ENCODE results near the gene SLC39A12.
"Not testable (repeated sequence)": the region's sequence is repeated elsewhere in the genome, so short reads cannot be mapped to it uniquely, and the experiment has no call there.

SLC39A12 gene

DNA sequence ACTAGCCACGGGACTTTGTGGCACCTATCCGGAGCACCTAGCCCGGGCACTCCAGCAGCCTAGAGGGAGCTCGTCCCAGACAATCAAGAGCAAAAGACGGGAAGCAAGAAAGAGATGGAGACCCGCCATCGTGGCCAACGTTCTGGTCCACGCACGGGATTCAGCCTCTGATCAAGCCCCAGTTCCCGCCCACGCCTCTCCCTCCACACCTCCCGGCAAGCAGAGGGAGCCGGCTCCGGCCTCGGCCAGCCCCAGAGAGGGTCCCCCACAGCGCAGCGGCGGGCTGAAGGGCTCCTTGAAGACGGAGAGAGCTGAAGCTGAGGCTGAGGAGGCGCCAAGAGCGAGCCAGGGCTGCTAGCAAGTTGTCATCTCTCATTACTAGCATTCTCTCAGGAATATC lies 992 bp upstream of the SLC39A12 start:
- Mint-ChIP-seq H3K4me3 (no peak overlapping the region), H3K4me1 (no peaks in the 10 kb centered on the region), H3K27ac (no peak overlapping the region), H3K36me3 (no peaks in the 10 kb centered on the region), H3K27me3 (peaks cover 2% of the 10 kb centered on the region), H3K9me3 (no peaks in the 10 kb centered on the region)

DNA sequence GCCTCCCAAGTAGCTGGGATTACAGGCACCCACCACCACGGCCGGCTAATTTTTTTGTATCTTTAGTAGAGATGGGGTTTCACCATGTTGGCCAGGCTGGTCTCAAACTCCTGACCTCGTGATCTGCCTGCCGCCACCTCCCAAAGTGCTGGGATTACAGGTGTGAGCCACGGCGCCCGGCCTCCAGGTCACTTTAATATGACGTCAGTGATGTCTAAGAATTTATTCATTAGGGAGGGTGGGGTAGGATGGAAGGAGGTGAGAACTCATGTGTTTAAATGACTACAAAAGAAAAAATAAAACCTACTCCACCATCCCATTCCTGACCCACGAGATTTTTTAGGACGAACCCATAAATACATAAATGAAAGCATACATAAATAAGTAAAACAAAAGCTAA lies 2.7 kb downstream of the SLC39A12 start:
- H3K4me3 Mint-ChIP-seq, H3K27me3 Mint-ChIP-seq, H3K4me1 Mint-ChIP-seq, H3K36me3 Mint-ChIP-seq, H3K27ac Mint-ChIP-seq, H3K9me3 Mint-ChIP-seq: not testable (repeated sequence)

DNA sequence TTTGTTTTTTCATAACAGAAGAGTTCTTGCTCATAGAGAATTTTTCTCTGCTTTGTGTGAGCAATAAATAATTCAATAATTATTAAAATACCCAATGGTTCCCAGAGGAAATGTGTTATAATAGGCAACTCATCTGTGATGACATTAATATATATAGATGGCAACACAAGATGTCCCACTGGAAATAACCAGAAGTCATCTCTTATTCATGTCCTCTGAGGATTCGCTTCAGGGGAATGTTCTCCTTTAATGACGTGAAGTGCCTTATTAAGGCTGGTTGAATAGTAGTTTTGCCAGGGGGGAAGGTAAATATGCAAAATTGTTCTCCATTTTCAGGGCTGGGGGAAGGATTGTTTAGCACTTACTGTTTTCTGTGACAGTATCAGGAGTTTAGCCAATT lies 3.1 kb downstream of the SLC39A12 start:
- H3K27ac Mint-ChIP-seq, result no peak overlapping the region
- no peaks in the 10 kb centered on the region for H3K36me3 Mint-ChIP-seq
- H3K4me1 Mint-ChIP-seq, result no peaks in the 10 kb centered on the region
- peaks cover 2% of the 10 kb centered on the region for H3K27me3 Mint-ChIP-seq
- H3K9me3 Mint-ChIP-seq, result no peaks in the 10 kb centered on the region
- no peak overlapping the region for H3K4me3 Mint-ChIP-seq

DNA sequence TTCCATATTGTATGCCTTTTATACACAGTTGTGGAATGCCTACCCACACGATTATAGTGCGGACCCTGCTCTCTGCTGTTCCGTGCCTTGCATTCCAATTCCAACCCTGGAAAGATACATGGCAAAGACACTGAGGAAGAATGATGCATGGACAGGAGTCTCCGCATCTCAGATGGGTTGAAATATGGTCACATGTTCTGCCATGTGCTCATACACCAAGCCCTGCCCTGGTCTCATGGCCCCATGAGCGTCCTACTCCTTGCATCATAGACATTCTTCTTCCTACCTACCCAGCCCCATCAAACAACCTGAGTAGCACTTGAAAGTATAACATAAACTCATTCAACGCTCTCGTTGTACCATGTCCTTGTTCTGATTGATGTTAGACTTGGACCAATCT lies 6.3 kb downstream of the SLC39A12 start:
- Mint-ChIP-seq H3K36me3 (no peaks in the 10 kb centered on the region), H3K27me3 (peaks cover 2% of the 10 kb centered on the region), H3K27ac (no peak overlapping the region), H3K4me3 (no peak overlapping the region), H3K4me1 (no peaks in the 10 kb centered on the region), H3K9me3 (no peaks in the 10 kb centered on the region)

DNA sequence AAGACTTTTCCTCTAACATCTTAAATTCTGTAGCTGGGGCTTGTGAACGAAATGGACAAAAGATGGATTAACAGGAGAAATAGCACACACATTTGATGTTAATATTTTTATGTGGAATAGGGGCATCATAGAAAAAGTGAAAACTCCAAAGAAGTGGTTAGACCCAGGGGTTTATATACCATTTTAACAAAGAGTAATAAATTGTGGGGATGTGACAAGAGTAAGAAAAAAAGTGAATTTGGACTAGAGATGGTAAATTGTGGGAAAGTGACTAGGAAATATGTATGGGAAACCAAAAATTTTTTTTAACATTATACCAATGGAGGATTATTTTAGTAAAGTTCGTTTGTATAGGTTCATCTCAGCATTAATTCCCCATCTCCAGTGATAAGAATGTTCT lies 8.2 kb downstream of the SLC39A12 start:
- no peaks in the 10 kb centered on the region for H3K4me1 Mint-ChIP-seq
- no peaks in the 10 kb centered on the region for H3K9me3 Mint-ChIP-seq
- H3K36me3 Mint-ChIP-seq, result no peaks in the 10 kb centered on the region
- H3K27ac Mint-ChIP-seq, result no peak overlapping the region
- H3K27me3 Mint-ChIP-seq, result no peaks in the 10 kb centered on the region
- no peak overlapping the region for H3K4me3 Mint-ChIP-seq

DNA sequence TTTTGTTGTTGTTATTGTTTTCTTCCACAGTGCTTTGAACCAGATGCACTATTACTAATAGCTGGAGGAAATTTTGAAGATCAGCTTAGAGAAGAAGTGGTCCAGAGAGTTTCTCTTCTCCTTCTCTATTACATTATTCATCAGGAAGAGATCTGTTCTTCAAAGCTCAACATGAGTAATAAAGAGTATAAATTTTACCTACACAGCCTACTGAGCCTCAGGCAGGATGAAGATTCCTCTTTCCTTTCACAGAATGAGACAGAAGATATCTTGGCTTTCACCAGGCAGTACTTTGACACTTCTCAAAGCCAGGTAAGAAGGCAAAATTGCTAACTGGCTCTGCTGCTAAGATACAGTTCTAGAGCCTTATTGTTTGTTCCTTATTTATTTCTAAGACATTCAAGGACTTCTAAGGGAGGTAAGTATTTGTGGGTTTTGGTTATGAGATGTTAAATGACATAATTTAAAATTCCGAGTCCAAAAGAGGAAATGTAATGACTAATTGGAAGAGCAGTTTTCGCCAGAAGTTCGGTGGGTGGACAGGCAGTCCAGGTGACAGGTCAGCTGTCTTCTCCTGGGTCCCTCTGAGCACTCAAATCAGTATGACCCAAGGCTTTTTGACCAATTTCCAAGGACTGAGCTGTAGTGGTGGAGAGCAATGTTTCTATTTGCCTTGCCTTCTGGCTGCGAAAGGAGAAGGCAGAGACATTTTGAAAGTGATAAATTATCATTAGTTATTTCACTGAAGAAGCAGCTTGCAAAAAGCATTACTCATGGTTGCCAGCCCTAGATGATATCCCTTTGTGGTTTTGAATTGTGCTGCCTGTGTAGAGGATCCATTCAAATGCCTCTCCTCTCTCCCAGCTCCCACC lies 10.1 kb downstream of the SLC39A12 start:
- H3K27me3 Mint-ChIP-seq, result no peaks in the 10 kb centered on the region
- H3K4me1 Mint-ChIP-seq, result no peaks in the 10 kb centered on the region
- no peak overlapping the region for H3K4me3 Mint-ChIP-seq
- no peaks in the 10 kb centered on the region for H3K9me3 Mint-ChIP-seq
- H3K36me3 Mint-ChIP-seq, result no peaks in the 10 kb centered on the region
- no peak overlapping the region for H3K27ac Mint-ChIP-seq

DNA sequence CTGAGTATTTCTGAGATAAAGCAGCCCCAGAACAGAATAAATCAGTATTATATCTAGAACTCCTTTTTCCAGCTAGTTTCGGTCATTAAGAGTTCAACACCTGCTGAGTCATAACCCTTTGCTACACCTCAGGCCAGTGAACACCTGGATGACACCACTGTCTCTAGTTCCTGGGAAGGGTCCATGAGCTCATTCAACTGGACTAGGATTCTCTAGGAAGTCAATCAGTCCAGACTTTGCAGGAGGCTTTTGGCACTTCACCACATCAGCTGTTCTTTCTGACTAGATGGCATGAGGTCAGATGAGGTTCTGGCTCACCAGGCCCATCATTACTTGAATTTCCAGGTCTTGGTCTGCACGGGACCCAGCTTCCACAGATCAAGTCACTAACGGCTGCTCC lies 11.7 kb downstream of the SLC39A12 start:
- H3K4me1 Mint-ChIP-seq, result no peaks in the 10 kb centered on the region
- H3K27ac Mint-ChIP-seq, result no peak overlapping the region
- H3K4me3 Mint-ChIP-seq, result no peak overlapping the region
- H3K36me3 Mint-ChIP-seq, result no peaks in the 10 kb centered on the region
- peaks cover 3% of the 10 kb centered on the region for H3K9me3 Mint-ChIP-seq
- no peaks in the 10 kb centered on the region for H3K27me3 Mint-ChIP-seq

DNA sequence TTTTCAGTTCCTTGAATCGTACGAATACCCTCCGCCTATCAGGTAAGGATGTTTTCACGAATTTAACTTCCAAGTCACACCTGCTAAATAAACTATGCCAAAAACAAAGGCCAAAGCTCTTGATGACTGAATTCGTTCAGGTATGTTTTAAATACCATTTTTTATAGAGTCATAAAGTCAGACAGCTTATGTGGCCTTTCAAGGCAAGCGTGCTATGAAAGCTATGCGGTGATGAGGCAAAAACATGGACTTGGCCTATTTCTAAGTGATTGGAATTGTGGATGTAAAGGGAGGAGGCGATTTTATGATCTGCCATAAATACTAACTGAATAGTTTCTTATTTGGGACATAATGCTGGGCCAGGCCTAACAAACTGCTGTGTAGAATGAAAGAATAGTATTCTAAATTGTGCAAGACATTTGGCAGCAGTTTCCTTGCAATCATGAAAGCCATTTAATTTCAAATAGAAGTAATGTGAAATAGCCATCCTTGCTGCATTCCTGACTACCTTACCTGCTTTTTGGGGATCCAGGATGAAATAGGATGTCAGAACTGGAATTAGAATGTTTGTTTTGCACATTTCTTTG lies 14.0 kb downstream of the SLC39A12 start:
- H3K9me3 Mint-ChIP-seq, result peaks cover 20% of the 10 kb centered on the region

DNA sequence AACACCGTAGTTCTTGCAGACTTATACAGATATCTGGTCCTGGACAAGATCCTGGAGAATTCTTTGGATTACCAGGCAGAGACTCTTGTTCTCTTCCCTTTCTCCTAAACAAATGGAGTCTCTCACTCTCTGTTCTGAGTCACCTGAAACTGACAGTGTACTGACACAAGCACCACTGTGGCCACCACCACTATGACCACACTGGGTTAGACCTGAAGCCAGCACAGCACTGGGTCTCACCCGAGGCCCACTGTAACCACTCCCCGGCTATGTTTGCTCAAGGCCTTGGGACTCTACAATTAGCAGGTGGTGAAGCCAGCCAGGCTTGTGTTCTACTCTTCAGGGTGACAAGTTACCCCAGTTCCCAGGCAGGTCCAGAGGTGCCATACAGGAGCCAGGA lies 22.8 kb downstream of the SLC39A12 start:
- Mint-ChIP-seq H3K27ac (no peak overlapping the region), H3K36me3 (no peaks in the 10 kb centered on the region), H3K27me3 (no peaks in the 10 kb centered on the region), H3K4me3 (no peak overlapping the region), H3K4me1 (no peaks in the 10 kb centered on the region), H3K9me3 (peaks cover 23% of the 10 kb centered on the region)

More for the DNA sequence above, 14.0 kb downstream of the SLC39A12 start:
- no peak overlapping the region for H3K27ac Mint-ChIP-seq
- no peaks in the 10 kb centered on the region for H3K27me3 Mint-ChIP-seq
- no peaks in the 10 kb centered on the region for H3K4me1 Mint-ChIP-seq
- no peak overlapping the region for H3K4me3 Mint-ChIP-seq
- H3K36me3 Mint-ChIP-seq, result no peaks in the 10 kb centered on the region

DNA sequence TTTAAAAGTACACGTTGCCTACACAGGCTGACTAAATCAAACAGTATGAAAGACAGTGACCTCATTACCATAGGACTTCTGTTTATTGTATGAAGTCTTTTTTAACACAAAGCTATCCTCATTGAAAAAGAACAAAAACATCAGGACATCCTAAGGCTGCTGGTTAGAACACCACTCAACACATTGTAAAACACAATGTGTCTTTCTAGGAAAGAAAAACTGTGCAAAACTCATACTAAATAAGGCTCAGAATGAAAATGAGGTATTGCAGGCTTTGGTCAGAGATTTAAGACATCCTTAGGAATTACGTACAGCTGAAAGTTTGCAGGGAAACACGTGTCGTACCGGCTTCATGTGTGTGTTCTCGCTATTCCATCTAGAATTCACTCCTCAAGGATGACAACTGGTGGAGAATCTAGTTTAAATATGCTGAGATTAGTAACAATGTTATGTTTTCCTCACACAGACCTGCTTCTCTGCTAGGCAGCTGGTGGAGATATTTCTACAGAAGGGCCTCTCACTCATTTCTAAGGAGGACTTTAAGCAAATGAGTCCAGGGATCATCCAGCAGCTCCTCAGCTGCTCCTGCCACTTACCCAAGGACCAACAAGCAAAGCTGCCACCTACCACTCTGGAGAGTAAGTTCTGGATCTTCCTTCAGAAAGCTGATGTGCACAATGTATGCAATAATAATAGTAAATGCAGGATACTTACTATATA lies 29.3 kb downstream of the SLC39A12 start:
- Mint-ChIP-seq H3K27ac (no peak overlapping the region), H3K36me3 (no peaks in the 10 kb centered on the region), H3K9me3 (no peaks in the 10 kb centered on the region), H3K27me3 (no peaks in the 10 kb centered on the region), H3K4me3 (no peak overlapping the region), H3K4me1 (no peaks in the 10 kb centered on the region)

DNA sequence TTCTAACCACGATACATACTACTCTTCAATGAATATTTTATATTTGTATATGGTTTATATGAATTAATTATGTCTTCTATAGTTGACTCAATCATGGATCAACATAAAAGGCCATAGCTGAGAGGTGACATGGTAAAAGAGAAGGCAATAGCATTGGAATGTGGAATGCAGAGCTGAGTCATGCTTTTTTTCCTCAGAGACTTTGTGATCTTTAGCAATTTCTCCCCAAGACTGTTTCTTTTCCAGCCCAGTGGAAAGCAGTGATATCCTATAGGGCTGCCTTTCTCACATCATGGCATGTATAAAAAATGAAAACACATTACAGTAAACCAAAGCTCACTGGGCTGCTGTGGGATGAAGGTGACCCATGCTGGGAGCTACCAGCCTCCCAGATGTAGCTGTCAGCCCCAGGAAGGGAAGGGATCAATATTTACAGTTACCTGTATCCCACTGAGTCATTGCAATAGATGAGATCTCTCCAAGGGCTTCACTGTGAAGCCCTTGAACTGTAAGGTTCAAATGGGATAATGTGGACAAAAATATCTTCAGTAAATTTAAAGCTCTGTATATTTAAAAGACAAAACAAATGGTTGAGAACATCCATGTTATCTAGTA lies 30.2 kb downstream of the SLC39A12 start:
- no peaks in the 10 kb centered on the region for H3K27me3 Mint-ChIP-seq
- no peaks in the 10 kb centered on the region for H3K9me3 Mint-ChIP-seq
- no peaks in the 10 kb centered on the region for H3K4me1 Mint-ChIP-seq
- H3K4me3 Mint-ChIP-seq, result no peak overlapping the region
- no peaks in the 10 kb centered on the region for H3K36me3 Mint-ChIP-seq
- no peak overlapping the region for H3K27ac Mint-ChIP-seq

DNA sequence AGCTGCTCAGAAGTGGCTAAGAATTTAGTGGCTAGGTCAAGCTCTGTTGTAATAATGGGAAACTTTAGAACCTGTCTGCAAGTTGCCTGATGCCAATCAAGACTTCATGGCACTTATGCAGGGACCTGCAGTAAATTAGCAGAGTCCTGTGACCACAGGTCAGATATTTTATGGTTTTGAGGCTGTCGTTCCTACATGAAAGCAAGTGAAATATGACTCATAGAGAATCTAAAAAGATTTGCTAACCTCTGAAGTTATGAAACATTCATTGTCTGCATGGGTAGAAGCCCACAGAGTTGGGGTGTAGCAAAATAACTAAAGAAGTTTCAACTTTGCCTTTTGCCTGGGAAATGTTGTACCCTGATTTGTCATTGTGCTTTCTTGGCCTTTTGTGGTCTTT lies 32.3 kb downstream of the SLC39A12 start:
- no peaks in the 10 kb centered on the region for H3K36me3 Mint-ChIP-seq
- H3K9me3 Mint-ChIP-seq, result no peaks in the 10 kb centered on the region
- H3K27ac Mint-ChIP-seq, result no peak overlapping the region
- H3K4me3 Mint-ChIP-seq, result no peak overlapping the region
- H3K4me1 Mint-ChIP-seq, result no peaks in the 10 kb centered on the region
- peaks cover 1% of the 10 kb centered on the region for H3K27me3 Mint-ChIP-seq

DNA sequence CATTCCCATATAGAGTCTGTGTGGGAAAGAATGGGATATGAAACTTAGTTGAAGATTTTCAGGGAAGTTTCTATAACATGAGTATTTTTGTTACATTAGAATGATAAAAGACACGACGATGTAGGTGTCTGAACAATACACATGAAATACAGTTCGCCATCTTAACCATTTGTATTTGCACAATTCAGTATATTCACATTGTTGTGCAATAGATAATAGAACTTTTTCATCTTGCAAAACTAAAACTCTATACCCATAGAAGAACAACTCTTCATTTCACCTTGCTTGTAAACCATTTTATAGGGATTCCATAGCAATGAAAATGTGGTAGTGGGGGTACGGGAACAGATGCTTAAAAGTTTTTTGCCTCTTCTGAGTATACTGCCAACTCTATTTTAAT lies 32.8 kb downstream of the SLC39A12 start:
- Mint-ChIP-seq H3K4me3 (no peak overlapping the region), H3K27ac (no peak overlapping the region), H3K36me3 (no peaks in the 10 kb centered on the region), H3K4me1 (no peaks in the 10 kb centered on the region), H3K9me3 (no peaks in the 10 kb centered on the region), H3K27me3 (peaks cover 1% of the 10 kb centered on the region)

DNA sequence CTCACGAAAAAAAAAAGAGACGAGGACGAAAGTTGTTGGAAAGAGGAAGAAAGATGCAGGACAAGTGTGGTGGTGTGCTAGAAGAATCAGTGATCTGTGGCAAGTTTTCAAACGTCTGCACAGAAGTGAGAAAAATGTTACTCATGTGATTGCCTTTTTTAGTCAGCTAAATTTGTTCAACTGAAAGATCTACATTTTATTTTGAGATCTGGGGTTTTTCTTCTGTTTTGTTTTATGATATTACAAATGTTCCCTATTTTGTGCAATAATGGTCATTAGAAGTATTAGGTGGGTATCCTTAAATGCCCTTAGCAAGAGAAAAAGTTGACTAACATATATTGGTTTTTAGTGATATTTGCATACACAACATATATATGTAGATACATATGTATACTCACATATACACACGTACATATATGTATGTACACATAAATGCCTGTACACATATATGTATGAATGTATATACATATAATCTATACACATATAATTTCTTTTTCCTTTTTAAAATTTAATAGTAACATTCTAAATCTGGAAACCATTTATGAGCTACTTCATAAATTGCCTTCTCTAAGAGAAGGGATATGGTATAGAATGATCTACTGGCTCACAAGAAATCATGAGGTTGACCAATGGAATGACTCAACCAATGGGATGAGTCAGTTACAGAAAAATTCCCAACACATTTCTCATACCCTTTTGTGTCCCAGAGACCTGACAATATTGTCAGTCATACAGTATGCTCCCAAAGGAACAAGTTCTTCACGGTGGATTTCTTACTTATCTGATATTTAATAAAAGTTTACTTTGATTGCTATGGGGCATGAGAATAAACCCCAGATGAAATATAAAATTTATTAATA lies 38.4 kb downstream of the SLC39A12 start:
- Mint-ChIP-seq H3K4me3 (no peak overlapping the region), H3K27me3 (peaks cover 1% of the 10 kb centered on the region), H3K4me1 (no peaks in the 10 kb centered on the region), H3K9me3 (no peaks in the 10 kb centered on the region), H3K36me3 (no peaks in the 10 kb centered on the region), H3K27ac (no peak overlapping the region)

DNA sequence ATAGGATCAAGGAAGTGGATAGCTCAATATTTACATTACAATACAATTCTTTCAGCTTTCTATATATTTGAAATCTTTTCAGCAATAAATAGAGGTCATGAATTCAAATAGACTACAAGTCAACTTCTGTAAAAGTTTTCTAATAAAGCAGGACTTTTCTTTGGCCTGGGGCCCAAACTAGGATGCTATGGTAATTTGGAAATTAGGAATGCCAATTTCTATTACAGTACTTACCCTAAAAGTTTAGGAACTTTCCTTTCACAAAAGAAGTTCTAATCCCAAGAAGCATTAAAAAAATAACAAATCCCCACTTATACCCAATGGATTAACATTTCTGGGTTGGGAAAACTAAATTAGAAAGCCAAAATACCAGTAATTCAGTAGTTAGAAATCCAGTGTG lies 40.5 kb downstream of the SLC39A12 start:
- no peaks in the 10 kb centered on the region for H3K36me3 Mint-ChIP-seq
- H3K9me3 Mint-ChIP-seq, result no peaks in the 10 kb centered on the region
- no peak overlapping the region for H3K4me3 Mint-ChIP-seq
- peaks cover 1% of the 10 kb centered on the region for H3K27me3 Mint-ChIP-seq
- no peak overlapping the region for H3K27ac Mint-ChIP-seq
- no peaks in the 10 kb centered on the region for H3K4me1 Mint-ChIP-seq
